GM12874 (cell line): Measurements from ENCODE around the gene SPTB.

Experiments
- CTCF ChIP-seq: IDR thresholded peaks from 2 replicates; pipeline ENCODE4 v1.5.1; 2011; ENCODE audit warnings: low read depth, mild to moderate bottlenecking, control low read depth, low read length, moderate library complexity; ENCODE audit not compliant: insufficient read depth

SPTB gene

GRCh38 chr14:64804754-64805260 lies 74.9 kb downstream of the SPTB start:
- TF ChIP-seq CTCF, result no peak

GRCh38 chr14:64801800-64802199 lies 77.9 kb downstream of the SPTB start:
- TF ChIP-seq CTCF, result peak; percentile 39; the same call in 1 of the 2 replicates

DNA sequence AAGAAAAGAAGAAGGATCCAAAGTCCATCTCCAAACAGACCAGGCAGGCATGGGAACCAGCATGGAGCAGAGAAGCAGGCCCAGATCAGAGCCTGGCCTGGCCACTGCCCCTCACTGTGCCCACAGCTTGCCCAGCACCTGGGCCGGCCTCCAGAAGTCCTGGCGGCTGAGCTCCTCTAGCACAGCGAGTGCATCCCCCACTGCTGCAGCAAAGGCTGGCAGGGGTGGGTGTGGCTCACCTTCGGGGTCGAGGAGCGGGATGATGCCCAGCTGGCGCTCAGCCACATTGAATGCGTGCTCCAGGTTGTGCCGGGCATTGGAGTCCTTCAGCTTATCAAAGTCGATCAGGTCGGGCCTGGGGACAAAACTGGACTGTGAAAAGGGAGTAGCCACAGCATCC lies 78.7 kb downstream of the SPTB start:
- TF ChIP-seq CTCF, result no peak

- peak; percentile 45 for TF ChIP-seq CTCF
These were observed 79.7 kb downstream of the SPTB start for GRCh38 chr14:64800000-64800399.

DNA sequence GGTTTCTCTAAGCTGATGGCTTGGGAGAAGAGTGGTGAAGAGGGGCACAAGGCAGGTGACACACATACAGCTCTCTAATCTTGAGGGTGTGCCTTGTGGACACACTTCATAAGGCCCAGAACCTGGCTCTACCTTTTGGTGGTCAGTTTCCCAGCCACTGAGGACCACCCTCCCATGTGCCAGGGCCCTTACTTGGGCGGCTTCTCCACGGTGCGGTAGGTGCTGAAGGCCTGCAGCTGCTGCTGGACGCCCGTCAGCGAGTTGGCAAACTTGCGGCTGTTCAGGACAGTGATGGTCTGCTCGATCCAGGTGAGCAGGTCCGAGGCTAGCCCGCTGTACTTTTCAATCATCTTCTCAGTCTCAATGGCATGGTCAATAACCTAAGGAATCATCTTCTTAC lies 80.2 kb downstream of the SPTB start:
- no peak for TF ChIP-seq CTCF

GRCh38 chr14:64796369-64796768 lies 83.3 kb downstream of the SPTB start:
- no peak for TF ChIP-seq CTCF

GRCh38 chr14:64795921-64796320 lies 83.8 kb downstream of the SPTB start:
- TF ChIP-seq CTCF, result no peak
